Neural progenitor cell (in vitro differentiated cells): ENCODE measurements around the gene P2RY6. TPM values are rescaled to one million over a fixed set of nuclear protein-coding genes. Genes with fewer than 3 reads are reported as not detected.

Experiments used
- DNase-seq: peaks from one replicate; pipeline ENCODE4 v3.0.0-alpha.2; 2016; ENCODE audit warnings: low spot score
- H2AFZ ChIP-seq: fragments of 200-600 bp; sonication (generic); replicated peaks from 2 replicates; pipeline ENCODE4 v1.6.1; 2016; ENCODE audit warnings: antibody characterized with exemption
- H3F3A ChIP-seq: fragments of 200-600 bp; sonication (generic); 2 replicates; pipeline ENCODE4 v1.6.1; 2016; ENCODE audit warnings: antibody characterized with exemption, low read depth
- H3K27ac ChIP-seq: fragments of 200-600 bp; sonication (generic); 2 replicates; pipeline ENCODE4 v1.5.1; 2016; ENCODE audit warnings: mild to moderate bottlenecking
- H3K27me3 ChIP-seq: fragments of 200-600 bp; sonication (generic); 2 replicates; pipeline ENCODE4 v1.6.1; 2016; ENCODE audit warnings: mild to moderate bottlenecking, moderate library complexity
- H3K36me3 ChIP-seq: fragments of 200-600 bp; sonication (generic); 2 replicates; pipeline ENCODE4 v1.5.1; 2016
- H3K4me1 ChIP-seq: fragments of 200-600 bp; sonication (generic); 2 replicates; pipeline ENCODE4 v1.6.1; 2016; ENCODE audit warnings: mixed run types
- H3K4me2 ChIP-seq: fragments of 200-600 bp; sonication (generic); 2 replicates; pipeline ENCODE4 v1.6.1; 2016
- H3K4me3 ChIP-seq: fragments of 200-600 bp; sonication (generic); 2 replicates; pipeline ENCODE4 v1.5.1; 2016
- H3K79me2 ChIP-seq: fragments of 200-600 bp; sonication (generic); 2 replicates; pipeline ENCODE4 v1.6.1; 2016; ENCODE audit warnings: low read depth
- H3K9ac ChIP-seq: fragments of 200-600 bp; sonication (generic); 2 replicates; pipeline ENCODE4 v1.6.1; 2016
- H3K9me3 ChIP-seq: fragments of 200-600 bp; sonication (generic); 2 replicates; pipeline ENCODE4 v1.5.1; 2016; ENCODE audit warnings: low read depth
- H4K20me1 ChIP-seq: fragments of 200-600 bp; sonication (generic); 2 replicates; pipeline ENCODE4 v1.6.1; 2016; ENCODE audit warnings: low read depth
- H3K27ac Mint-ChIP-seq: 3 replicates; pipeline ENCODE4 v1.8.0; 2021; ENCODE audit warnings: mixed read lengths
- H3K27me3 Mint-ChIP-seq: 2 replicates; pipeline ENCODE4 v1.8.0; 2022; ENCODE audit warnings: low read depth, mild to moderate bottlenecking, inconsistent platforms, moderate library complexity, mixed read lengths; ENCODE audit not compliant: insufficient read depth
- H3K36me3 Mint-ChIP-seq: 3 replicates; pipeline ENCODE4 v1.8.0; 2021; ENCODE audit warnings: mixed read lengths
- H3K4me1 Mint-ChIP-seq: 3 replicates; pipeline ENCODE4 v1.8.0; 2021; ENCODE audit warnings: mixed read lengths
- H3K4me3 Mint-ChIP-seq: 3 replicates; pipeline ENCODE4 v1.8.0; 2021; ENCODE audit warnings: mild to moderate bottlenecking, moderate library complexity, mixed read lengths
- H3K9me3 Mint-ChIP-seq: 3 replicates; pipeline ENCODE4 v1.8.0; 2020; ENCODE audit warnings: mixed read lengths
- EZH2 ChIP-seq: fragments of 200-600 bp; sonication (generic); IDR thresholded peaks from 2 replicates; pipeline ENCODE4 v1.6.1; 2017; ENCODE audit warnings: antibody characterized with exemption, mild to moderate bottlenecking, moderate library complexity
- EZH2phosphoT487 ChIP-seq: fragments of 200-600 bp; sonication (generic); IDR thresholded peaks from 2 replicates; pipeline ENCODE4 v1.6.1; 2017; ENCODE audit warnings: antibody characterized with exemption
- total RNA-seq: library from RNA; depleted of rRNA; stranded (reverse); fragments of >200 nt; gene quantifications from 2 replicates; pipeline ENCODE4 v1.2.3, GENCODE V29; 2015; ENCODE audit warnings: low replicate concordance
- TF ChIP-seq, protein P1 (sequence below): fragments of 200-600 bp; sonication (generic); IDR thresholded peaks from 2 replicates; pipeline ENCODE4 v1.5.1; 2017; ENCODE audit warnings: antibody characterized with exemption, mild to moderate bottlenecking

P2RY6 gene
- total RNA-seq, 1 donor from 2014 or later = not detected

GRCh38 chr11:73260127-73260457 is 12.0 kb upstream of the P2RY6 start:
- no peak overlapping the region for H2AFZ ChIP-seq
- no peak overlapping the region for H3K4me3 Mint-ChIP-seq
- no peaks in the 10 kb centered on the region for H3K9me3 ChIP-seq
- H3K79me2 ChIP-seq = no peaks in the 10 kb centered on the region
- DNase-seq = no peak
- TF ChIP-seq EZH2phosphoT487 = no peak
- TF ChIP-seq, protein P1, sequence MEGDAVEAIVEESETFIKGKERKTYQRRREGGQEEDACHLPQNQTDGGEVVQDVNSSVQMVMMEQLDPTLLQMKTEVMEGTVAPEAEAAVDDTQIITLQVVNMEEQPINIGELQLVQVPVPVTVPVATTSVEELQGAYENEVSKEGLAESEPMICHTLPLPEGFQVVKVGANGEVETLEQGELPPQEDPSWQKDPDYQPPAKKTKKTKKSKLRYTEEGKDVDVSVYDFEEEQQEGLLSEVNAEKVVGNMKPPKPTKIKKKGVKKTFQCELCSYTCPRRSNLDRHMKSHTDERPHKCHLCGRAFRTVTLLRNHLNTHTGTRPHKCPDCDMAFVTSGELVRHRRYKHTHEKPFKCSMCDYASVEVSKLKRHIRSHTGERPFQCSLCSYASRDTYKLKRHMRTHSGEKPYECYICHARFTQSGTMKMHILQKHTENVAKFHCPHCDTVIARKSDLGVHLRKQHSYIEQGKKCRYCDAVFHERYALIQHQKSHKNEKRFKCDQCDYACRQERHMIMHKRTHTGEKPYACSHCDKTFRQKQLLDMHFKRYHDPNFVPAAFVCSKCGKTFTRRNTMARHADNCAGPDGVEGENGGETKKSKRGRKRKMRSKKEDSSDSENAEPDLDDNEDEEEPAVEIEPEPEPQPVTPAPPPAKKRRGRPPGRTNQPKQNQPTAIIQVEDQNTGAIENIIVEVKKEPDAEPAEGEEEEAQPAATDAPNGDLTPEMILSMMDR = no peak
- no peak for TF ChIP-seq EZH2
- peaks cover 26% of the 10 kb centered on the region for H3K4me1 Mint-ChIP-seq
- H3K4me3 ChIP-seq = no peak overlapping the region
- no peak overlapping the region for H3K27ac ChIP-seq
- no peak overlapping the region for H3K4me2 ChIP-seq
- H4K20me1 ChIP-seq = no peaks in the 10 kb centered on the region
- peak overlapping the region; percentile 59 for H3K27ac Mint-ChIP-seq
- peaks cover 16% of the 10 kb centered on the region for H3K4me1 ChIP-seq
- peaks cover 32% of the 10 kb centered on the region for H3K27me3 ChIP-seq
- H3K36me3 Mint-ChIP-seq = no peaks in the 10 kb centered on the region
- no peak overlapping the region for H3K9ac ChIP-seq
- H3F3A ChIP-seq = no peaks in the 10 kb centered on the region
- no peaks in the 10 kb centered on the region for H3K36me3 ChIP-seq
- peaks cover 16% of the 10 kb centered on the region for H3K27me3 Mint-ChIP-seq
- H3K9me3 Mint-ChIP-seq = no peaks in the 10 kb centered on the region

- Histone ChIP-seq H3K9ac (no peak overlapping the region), H3K27ac (no peak overlapping the region), H3F3A (no peaks in the 10 kb centered on the region), H3K4me1 (peaks cover 8% of the 10 kb centered on the region), H3K36me3 (no peaks in the 10 kb centered on the region), H3K79me2 (no peaks in the 10 kb centered on the region), H3K9me3 (no peaks in the 10 kb centered on the region), H2AFZ (no peak overlapping the region), H4K20me1 (no peaks in the 10 kb centered on the region), H3K27me3 (peaks cover 43% of the 10 kb centered on the region), H3K4me2 (no peak overlapping the region), H3K4me3 (no peak overlapping the region)
- H3K4me3 Mint-ChIP-seq = no peak overlapping the region
- H3K27ac Mint-ChIP-seq = no peak overlapping the region
- peaks cover 18% of the 10 kb centered on the region for H3K27me3 Mint-ChIP-seq
- no peaks in the 10 kb centered on the region for H3K9me3 Mint-ChIP-seq
- TF ChIP-seq EZH2 (no peak), EZH2phosphoT487 (no peak)
- TF ChIP-seq, protein P1 = no peak
- DNase-seq = no peak
- peaks cover 29% of the 10 kb centered on the region for H3K4me1 Mint-ChIP-seq
- no peaks in the 10 kb centered on the region for H3K36me3 Mint-ChIP-seq
These were observed 9.2 kb upstream of the P2RY6 start for GRCh38 chr11:73262851-73263495.

DNA sequence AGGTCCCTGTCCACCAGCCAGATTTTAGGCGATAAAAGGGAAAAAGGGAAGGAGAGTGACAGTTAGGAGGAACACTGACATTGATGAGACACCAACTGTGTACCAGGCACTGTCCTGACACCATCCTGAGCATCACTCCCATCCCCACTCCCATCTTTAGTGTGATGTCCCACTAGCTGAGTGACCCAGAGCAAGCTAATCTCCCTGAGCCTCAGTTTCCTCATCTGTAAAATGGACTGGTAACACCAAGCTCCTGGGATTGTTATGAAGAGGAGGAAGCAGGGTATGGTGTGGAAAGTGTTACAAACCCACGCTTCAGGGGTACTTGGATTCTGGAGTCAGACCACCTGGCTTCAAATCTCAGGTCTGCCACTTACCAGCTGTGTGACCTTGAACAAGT is 8.5 kb upstream of the P2RY6 start:
- Mint-ChIP-seq H3K4me3 (no peak overlapping the region), H3K4me1 (peaks cover 25% of the 10 kb centered on the region), H3K27me3 (peaks cover 18% of the 10 kb centered on the region), H3K36me3 (no peaks in the 10 kb centered on the region), H3K27ac (no peak overlapping the region), H3K9me3 (no peaks in the 10 kb centered on the region)
- no peaks in the 10 kb centered on the region for H3K9me3 ChIP-seq
- H3K9ac ChIP-seq = no peak overlapping the region
- DNase-seq = no peak
- H2AFZ ChIP-seq = no peak overlapping the region
- H3K4me2 ChIP-seq = no peak overlapping the region
- H3F3A ChIP-seq = no peaks in the 10 kb centered on the region
- no peaks in the 10 kb centered on the region for H4K20me1 ChIP-seq
- peaks cover 3% of the 10 kb centered on the region for H3K4me1 ChIP-seq
- TF ChIP-seq EZH2phosphoT487 (no peak), EZH2 (no peak)
- TF ChIP-seq, protein P1 = no peak
- no peaks in the 10 kb centered on the region for H3K79me2 ChIP-seq
- H3K36me3 ChIP-seq = no peaks in the 10 kb centered on the region
- H3K27ac ChIP-seq = no peak overlapping the region
- no peak overlapping the region for H3K4me3 ChIP-seq
- peaks cover 43% of the 10 kb centered on the region for H3K27me3 ChIP-seq
